Measurements from ENCODE around the gene MDFI.
"Not testable (repeated sequence)": the region's sequence is repeated elsewhere in the genome, so short reads cannot be mapped to it uniquely, and the experiment has no call there.

The MDFI gene

DNA sequence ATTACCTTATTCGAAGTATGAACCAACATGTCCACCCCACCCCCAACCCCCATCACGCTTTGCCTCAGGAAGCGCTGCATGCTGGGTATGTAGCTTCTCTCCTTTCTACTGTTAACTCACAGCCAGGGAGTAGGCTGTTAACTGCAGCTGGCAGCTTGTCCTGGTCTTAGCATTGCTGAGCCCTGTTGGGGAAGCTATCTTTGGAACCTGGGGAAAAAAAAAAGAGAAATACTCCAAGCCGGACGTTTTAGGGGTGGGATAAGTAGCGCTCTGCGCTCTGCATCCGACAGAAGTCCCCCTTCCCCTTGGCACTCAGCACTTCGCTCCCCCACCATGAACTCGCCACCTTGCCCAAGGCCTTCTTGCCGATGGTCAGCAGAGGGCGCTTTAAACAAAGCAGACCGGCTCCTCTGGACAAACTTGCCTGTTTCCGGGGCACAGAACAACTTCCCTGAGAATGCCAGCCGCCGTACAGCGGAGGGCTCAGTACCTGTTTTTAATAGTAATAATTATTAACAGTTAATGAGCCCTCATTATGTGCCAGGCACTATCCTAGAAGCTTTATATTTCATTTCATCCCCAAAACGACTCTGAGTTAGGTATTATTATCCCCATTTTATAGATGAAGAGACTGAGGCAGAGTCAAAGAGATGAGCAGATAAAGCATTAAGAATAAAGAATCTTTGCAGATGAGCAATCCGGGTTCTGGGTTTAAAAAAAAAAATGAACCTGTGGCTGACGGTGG, 35.2 kb upstream of the MDFI start:
- DNase-seq = peak; percentile 86

DNA sequence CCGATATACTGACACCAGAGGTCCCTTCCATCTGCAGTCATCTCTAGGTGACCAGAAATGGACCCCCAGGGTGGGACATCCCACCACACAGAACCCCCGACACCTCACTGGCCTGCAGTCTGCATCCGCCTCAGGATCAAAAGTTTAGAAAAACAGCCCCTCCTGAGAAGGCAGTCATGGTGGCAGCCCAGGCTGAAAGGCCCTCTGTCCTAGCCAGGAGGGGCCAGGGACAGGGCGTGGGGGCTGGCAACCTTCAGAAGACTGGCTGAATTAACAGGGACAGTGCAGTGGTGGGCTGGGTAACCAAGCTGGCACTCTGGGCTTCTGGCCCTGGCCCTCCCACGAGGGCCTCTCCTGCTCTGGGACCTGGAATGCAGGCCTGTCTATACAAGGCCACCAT, 34.3 kb upstream of the MDFI start:
- DNase-seq = no peak

- DNase-seq = no peak
Measured at GRCh38 chr6:41605649-41606048, 32.6 kb upstream of the MDFI start.

DNA sequence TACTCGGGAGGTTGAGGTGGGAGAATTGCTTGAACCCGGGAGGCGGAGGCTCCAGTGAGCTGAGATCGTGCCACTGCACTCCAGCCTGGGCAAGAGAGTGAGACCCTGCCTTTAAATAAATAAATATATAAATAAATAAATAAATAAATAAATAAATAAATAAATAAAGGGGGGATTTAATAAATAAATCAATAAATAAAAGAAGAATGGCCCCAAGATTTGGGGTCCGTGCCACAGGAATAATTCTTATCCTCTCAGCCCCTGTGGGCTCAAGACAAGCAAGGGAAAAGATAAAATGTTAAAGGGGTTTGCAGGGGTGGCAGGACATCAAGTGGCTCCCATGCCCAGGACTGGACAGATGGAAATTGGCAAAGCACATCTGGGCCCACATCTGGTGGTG, 31.2 kb upstream of the MDFI start:
- DNase-seq = no peak

DNA sequence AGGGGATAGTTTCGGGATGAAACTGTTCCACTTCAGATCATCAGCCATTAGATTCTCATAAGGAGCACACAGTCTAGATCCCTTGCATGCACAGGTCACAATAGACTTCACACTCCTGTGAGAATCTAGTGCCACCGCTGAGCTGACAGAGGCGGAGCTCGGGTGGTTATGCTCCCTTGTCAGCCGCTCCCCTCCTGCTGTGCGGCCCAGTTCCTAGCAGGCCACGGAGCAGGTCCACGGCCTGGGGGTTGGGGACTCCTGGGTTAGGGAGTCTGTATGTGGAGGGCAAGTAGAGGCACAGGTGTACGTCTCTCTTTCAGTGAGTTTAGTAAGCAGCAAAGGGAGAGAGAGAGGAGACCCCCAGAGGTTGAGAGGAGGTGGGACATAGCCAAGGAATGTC, 30.5 kb upstream of the MDFI start:
- DNase-seq = no peak

DNA sequence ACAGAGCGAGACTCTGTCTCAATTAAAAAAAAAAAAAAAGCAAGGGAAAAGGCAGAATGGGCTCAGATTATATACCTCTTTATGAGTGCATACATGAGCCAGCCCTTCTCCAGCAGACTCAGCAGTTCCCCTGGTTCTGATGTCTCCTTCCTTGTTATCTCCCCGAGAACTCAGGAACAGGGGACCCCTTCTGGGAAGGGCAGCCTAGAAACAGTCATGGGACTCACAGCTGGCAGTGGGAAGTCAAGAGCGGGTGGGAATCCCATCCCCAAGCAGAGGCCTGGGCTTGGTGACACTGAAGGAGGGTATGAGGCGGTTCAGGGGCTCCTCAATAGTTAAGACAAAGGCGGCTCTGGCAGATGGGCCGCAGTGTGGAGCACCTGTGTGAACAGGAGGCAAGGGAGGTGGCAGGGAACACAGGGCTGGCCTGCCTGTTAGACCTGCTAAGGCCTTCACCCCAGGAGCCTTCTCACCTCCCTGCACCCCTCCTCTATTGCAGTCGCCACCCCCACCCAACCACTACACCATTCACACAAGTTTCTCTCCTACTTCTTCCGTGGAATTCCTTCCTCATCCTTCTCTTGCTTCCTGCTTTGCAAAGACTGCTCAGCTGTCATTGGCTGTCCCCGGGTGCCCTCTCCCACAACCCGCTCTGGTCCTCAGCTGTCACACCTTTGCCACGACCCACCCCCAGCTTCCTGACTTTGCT, 29.7 kb upstream of the MDFI start:
- no peak for DNase-seq

DNA sequence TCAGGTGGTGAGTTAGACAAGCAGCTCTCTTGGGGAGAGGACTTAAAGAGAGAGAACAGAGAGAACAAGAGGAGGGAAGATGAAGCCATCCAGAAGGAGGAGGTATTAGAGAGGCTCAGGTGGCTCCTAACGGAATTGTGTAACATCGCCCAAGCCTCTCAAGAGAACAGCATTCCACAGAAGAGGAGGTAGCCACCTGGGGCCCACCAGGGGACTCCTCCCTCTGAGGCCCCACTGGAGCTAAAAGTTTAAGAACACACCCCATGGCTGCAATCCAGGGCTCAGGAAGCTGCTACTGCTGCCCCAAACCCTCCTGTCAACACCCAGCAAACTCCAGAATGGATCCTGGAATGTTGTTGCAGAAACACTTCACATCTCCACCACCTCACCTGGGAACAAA, 23.6 kb upstream of the MDFI start:
- DNase-seq = no peak

GRCh38 chr6:41615311-41615710, 23.0 kb upstream of the MDFI start:
- no peak for DNase-seq

DNA sequence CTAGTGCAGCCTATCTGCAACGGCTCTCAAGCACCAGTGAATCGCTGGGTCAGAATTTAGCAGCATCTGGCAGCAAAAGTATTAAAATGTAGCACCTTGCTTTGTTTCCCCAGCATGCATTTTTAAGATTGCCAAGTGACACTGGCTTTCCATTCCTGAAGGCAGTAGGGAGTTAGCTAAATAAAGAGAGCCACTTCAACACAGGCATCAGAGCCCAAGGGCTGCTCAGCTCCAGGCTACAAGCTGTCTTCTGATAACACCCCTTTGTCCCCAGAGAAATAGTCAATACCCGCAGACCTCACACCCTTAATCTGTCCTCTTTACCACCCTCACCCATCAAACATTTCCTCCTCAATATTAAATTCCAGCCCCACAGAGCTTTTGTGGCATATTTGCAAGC, 19.7 kb upstream of the MDFI start:
- no peak for DNase-seq

DNA sequence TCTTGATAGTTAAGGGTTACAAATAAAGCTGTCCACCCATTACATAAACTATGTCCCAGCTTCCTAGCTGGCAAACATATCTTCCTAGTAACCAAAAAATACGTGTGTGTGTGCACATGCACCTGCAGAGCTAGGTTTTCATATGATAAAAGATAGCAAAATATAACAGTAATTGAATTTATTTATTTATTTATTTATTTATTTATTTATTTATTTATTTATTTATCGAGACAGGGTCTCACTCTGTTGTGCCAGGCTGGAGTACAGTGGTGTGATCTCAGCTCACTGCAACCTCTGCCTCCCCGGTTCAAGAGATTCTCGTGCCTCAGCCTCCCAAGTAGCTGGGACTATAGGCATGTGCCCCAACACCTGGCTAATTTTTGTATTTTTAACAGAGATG, 19.1 kb upstream of the MDFI start:
- DNase-seq = not testable (repeated sequence)

DNA sequence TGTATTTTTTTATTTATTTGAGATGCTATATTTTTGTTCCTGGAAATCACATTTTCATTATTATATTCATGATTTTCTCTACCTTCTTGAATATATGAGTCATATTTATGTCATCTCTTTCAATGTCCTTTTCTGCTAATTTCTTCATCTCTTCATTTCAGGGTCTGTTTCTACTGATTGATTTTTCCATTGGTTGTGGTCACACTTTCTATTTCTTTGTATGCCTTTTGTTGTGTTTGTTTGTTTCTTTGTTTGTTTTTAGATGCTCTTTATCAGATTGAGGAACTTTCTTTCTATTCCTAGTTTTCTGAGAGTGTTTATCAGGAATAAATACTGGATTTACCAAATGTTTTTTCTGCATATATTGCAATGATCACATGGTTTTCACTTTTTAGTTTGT, 16.9 kb upstream of the MDFI start:
- no peak for DNase-seq

DNA sequence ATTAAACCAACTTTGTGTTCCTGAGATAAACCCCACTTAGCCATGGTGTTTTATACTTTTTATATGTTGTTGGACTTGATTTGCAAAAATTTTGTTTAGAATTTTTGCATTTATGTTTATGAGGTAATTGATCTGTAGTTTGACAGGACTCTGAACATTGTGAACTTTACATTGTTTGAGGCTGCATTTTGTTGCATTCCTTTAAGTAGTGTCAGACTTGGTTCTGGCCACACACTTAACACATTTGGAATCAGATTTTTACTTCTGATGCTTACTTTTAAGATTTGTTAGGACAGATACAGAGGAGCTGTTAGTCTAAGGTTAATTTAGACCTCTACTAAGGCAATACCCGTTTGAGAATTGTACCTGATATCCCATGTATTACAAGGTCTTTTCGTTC, 16.5 kb upstream of the MDFI start:
- no peak for DNase-seq

DNA sequence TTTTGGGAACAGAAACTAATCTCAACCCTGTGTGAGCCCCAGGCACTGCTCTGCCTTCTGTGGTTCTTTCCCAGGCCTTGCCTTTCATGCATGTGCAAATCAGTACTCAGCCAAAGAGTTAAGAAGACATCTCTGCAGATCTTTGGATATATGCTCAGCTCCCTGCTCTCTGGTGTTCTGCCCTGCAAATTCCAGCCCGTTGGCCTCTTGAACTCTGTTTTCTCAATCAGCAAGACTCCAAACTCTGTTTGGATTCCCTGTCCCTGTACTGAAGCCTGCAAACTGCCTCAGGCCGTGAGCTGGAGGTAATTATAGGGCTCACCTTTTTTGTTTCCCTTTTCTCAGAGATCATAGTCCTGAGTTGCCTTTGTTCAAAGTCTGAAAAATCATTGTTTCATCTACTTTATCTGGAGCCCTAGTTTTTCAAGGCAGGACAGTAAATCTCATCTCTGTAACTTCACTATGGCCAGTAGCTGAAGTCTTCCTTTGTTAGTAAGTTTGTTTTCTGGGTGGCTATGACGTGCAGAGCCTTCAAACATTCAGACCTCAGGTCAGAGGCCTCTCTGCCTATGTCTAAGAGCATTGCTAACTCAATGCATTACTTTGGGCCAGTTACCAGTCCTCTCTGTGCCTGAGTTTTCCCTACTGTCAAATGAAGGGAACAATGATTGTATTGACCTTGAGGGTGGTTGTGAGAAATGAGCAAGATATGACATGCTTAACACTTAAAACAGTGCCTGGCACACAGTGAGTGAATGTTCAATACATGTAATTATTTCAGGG, 15.9 kb upstream of the MDFI start:
- no peak for DNase-seq

DNA sequence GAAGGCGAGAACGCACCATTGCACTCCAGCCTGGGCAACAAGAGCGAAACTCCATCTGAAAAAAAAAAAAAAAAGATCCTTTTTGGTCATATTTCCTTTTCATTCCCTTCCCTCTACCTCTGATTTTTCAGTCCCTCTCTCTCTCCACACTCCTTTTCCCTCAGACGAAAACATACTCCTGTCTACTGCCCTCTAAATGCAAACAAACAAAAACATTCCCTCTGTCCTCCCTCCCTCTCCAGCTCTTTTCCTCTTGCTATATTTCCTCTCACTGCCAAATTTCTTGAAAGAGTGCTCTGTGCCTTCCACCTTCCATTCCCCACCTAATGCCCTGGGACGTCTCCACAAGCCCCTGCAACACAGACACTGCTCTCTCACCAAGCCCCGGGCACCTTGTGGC, 14.9 kb upstream of the MDFI start:
- no peak for DNase-seq

DNA sequence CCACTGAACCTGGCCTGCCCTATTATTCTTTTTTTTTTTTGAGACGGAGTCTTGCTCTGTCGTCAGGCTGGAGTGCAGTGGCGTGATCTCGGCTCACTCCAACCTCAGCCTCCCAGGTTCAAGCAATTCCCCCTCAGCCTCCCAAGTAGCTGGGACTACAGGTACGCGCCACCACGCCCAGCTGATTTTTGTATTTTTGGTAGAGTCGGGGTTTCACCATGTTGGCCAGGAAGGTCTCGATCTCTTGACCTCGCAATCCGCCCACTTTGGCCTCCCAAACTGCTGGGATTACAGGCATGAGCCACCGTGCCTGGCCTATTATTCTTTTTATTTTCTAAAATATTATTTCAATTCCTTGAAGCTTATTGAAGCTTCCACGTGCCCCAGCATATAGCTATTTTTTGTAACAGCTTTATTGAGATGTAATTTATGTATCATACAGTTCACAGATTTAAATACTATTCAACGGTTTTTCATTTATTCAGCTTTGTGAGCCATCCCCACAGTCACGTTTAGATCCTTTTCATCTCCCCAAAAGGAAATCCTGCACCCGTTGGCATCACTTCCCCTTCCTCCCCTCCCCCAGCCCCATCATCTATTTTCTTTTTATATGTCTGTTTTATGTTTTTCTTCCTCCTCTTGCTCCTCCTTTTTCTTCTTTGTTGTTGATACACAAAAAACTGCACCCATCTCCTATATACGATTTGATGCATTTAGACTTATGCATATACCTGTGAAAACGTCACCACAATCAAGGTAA, 13.5 kb upstream of the MDFI start:
- no peak for DNase-seq

DNA sequence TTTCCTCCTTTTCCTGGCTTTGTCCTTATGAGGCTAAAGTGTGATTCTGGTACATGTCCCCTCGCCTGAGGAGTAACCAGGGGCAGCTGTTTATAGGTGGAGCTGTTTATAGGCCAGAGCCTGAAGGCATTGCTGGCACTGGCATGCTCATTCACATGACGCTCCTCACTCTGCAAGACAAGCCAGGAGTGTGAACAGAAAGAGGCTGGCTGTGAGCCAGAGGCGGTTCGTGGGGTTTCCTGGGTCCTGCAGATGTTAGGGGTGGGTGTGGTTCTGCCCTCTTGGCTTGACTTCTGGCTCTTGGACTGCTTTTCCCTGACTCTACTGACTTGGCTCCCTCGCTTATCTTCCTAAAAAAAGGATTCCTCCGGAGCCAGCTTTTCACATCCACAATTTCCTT, 12.8 kb upstream of the MDFI start:
- peak; percentile 80 for DNase-seq

- no peak for DNase-seq
Measured at GRCh38 chr6:41626022-41626421, 12.2 kb upstream of the MDFI start.

- peak; percentile 52 for DNase-seq
Measured at GRCh38 chr6:41626917-41627316, 11.4 kb upstream of the MDFI start.

GRCh38 chr6:41629128-41629527, 9.1 kb upstream of the MDFI start:
- no peak for DNase-seq

GRCh38 chr6:41630069-41630468, 8.2 kb upstream of the MDFI start:
- DNase-seq = no peak

DNA sequence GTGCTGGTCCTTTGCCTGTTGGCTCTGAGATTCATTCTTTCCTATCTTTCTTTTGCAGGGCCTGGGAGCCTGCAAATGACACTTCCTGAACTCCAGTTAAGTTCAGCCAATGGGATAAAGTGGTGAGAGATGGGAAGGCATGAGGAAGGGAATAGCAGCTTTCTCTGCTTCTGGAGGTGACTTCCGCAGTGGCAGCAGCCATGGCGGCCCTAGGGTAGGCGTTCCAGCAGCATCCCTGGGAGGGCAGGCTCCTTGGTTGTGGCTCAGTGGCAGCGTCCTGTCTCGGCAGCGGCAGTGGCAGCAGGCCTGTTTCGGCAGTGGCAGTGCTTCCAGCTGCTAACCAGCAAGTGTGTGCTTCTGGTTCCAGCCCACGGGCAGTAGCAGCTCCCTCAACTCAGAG, 7.3 kb upstream of the MDFI start:
- DNase-seq = no peak

- DNase-seq = no peak
Measured at GRCh38 chr6:41633056-41633634, 5.1 kb upstream of the MDFI start.

DNA sequence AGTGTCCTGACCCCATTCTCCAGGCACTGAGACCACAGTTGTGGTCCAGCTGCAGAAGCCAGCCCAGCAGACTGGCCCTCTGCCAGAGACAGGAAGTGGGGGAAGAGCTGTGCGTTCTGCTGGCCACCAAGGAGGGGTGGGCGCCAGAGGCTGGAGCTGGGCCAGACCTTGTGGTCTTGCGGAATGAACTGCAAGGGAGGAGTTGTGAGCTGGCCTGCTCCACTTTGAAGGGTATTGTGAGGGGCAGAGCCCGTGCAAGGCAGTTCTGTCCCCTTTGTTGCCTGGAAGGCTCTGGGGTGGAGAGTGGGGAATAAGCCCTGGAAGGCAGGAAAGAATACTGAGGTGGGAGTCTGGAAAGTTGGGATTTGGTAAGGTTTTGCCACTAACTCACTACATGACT, 3.6 kb upstream of the MDFI start:
- DNase-seq = peak; percentile 14
